ENCODE measurements around the gene FLNA.

- TF ChIP-seq CTCF (IDR thresholded peaks at IDR 0.05; ENCODE audit: low read depth, low read length) (no peak), POLR2A (IDR thresholded peaks at IDR 0.05; ENCODE audit: extremely low read depth, insufficient read length) (no peak), MAX (IDR thresholded peaks at IDR 0.05; ENCODE audit: low read depth, low read length) (no peak), MYC (IDR thresholded peaks at IDR 0.05; ENCODE audit: low read depth, low read length) (no peak)
Observed at GRCh38 chrX:154404625-154405192, 30.3 kb upstream of the FLNA start.
